Measurements from ENCODE around the gene HPSE2.
"Not testable (repeated sequence)": the region's sequence is repeated elsewhere in the genome, so short reads cannot be mapped to it uniquely, and the experiment has no call there.

HPSE2 gene

GRCh38 chr10:98572594-98572993 lies 663.1 kb downstream of the HPSE2 start:
- no peak for TF ChIP-seq POLR2AphosphoS5 (IDR thresholded peaks at IDR 0.05; ENCODE audit: low read depth, low read length)
- TF ChIP-seq POLR2A (IDR thresholded peaks at IDR 0.05; ENCODE audit: low read depth, low read length) = no peak
- no peak for TF ChIP-seq TAF1 (IDR thresholded peaks at IDR 0.05; ENCODE audit: borderline replicate concordance, low read depth, low read length)
- no peak for DNase-seq (ENCODE audit: insufficient read length)
- FAIRE-seq = no peak

- TF ChIP-seq POLR2A (IDR thresholded peaks at IDR 0.05; ENCODE audit: low read depth, low read length) = no peak
- no peak for TF ChIP-seq POLR2AphosphoS5 (IDR thresholded peaks at IDR 0.05; ENCODE audit: low read depth, low read length)
- FAIRE-seq (no peak), DNase-seq (ENCODE audit: insufficient read length) (no peak)
Observed at GRCh38 chr10:98570834-98571233, 664.8 kb downstream of the HPSE2 start.

- DNase-seq (ENCODE audit: insufficient read length) (no peak), FAIRE-seq (no peak)
- TF ChIP-seq POLR2A (IDR thresholded peaks at IDR 0.05; ENCODE audit: low read depth, low read length) (no peak), TAF1 (IDR thresholded peaks at IDR 0.05; ENCODE audit: borderline replicate concordance, low read depth, low read length) (no peak), POLR2AphosphoS5 (IDR thresholded peaks at IDR 0.05; ENCODE audit: low read depth, low read length) (no peak)
Observed at GRCh38 chr10:98569853-98570252, 665.8 kb downstream of the HPSE2 start.

DNA sequence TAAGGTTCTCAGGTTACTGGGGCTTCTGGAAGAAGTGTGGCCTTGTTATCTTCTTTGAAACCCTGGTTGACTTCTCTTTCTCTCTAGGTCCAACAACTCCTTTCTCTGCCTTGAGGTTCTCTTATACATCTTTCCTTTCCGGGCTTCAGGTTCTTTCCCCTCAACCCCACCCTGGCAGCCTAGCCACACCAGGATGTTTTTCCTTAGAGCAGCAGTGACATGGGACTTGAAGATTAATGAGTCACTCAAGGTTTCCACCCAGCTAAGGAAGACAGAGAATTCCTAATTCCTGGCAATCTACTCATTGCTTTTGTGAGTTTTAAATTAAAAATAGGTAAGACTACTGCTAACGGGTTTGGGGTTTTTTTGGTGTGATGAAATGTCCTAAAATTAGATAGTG lies 667.1 kb downstream of the HPSE2 start:
- no peak for TF ChIP-seq POLR2A (IDR thresholded peaks at IDR 0.05; ENCODE audit: low read depth, low read length)
- no peak for TF ChIP-seq POLR2AphosphoS5 (IDR thresholded peaks at IDR 0.05; ENCODE audit: low read depth, low read length)
- no peak for TF ChIP-seq TAF1 (IDR thresholded peaks at IDR 0.05; ENCODE audit: borderline replicate concordance, low read depth, low read length)
- DNase-seq (ENCODE audit: insufficient read length) (no peak), FAIRE-seq (no peak)

DNA sequence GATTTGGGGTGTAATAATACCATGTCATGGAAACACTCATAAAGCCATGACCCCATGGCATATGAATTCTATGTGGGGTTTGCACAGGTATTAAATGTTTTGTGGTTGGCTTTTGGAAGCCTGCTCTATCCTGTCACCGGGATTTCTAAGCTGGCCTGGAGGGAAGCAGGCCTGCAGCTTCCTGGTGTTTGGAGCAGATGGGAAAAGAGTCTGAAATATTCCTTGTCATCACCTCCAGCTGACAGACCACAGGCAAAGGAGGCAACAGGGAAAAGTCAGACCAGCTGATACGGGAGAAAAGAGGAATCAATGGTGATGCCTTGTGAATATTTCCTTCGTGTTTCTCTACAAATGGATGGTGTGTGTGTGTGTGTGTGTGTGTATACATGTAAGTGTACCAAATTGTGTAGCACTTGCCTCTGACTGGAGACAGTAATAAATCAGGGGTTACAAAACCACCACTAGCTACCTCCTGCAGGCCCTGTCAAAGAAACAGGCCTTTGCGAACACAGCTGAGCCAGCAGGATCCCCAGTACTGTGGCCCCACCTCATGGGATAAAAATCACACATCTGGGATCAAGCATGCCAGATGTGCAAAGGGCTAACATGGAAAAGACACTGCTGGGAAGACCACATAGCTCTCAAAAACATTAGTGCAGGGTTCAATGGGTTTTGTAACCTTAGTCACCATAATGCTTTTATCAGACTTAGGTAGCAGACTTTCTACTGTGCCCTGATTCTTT lies 668.1 kb downstream of the HPSE2 start:
- FAIRE-seq = no peak
- DNase-seq (ENCODE audit: insufficient read length) = no peak
- TF ChIP-seq TAF1 (IDR thresholded peaks at IDR 0.05; ENCODE audit: borderline replicate concordance, low read depth, low read length) = no peak
- TF ChIP-seq POLR2A (IDR thresholded peaks at IDR 0.05; ENCODE audit: low read depth, low read length) = no peak
- no peak for TF ChIP-seq POLR2AphosphoS5 (IDR thresholded peaks at IDR 0.05; ENCODE audit: low read depth, low read length)

DNA sequence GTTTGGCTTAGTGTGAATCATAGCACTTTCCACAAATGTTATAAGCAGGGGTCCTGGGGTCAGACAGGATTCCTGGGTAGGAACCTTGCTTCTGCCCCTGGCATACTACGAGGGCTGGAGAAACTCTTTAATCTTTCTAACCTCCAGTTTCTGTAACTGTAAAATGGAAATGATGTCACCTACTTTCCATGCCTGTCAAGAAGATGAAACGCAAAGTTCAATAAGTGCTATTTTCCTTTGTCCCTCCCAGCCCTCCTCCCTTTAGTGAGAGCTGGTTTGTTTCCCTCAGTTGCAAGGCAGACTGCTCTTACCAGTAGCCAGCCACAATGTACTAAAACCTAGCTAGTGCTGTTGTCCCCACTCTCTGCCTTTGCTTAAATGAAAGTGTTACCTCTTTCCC lies 671.8 kb downstream of the HPSE2 start:
- TF ChIP-seq POLR2AphosphoS5 (IDR thresholded peaks at IDR 0.05; ENCODE audit: low read depth, low read length) (no peak), TAF1 (IDR thresholded peaks at IDR 0.05; ENCODE audit: borderline replicate concordance, low read depth, low read length) (no peak), POLR2A (IDR thresholded peaks at IDR 0.05; ENCODE audit: low read depth, low read length) (no peak)
- FAIRE-seq (no peak), DNase-seq (ENCODE audit: insufficient read length) (no peak)

GRCh38 chr10:98560565-98560964 lies 675.1 kb downstream of the HPSE2 start:
- TF ChIP-seq POLR2AphosphoS5 (IDR thresholded peaks at IDR 0.05; ENCODE audit: low read depth, low read length) = no peak
- no peak for TF ChIP-seq POLR2A (IDR thresholded peaks at IDR 0.05; ENCODE audit: low read depth, low read length)
- no peak for TF ChIP-seq TAF1 (IDR thresholded peaks at IDR 0.05; ENCODE audit: borderline replicate concordance, low read depth, low read length)
- FAIRE-seq (no peak), DNase-seq (ENCODE audit: insufficient read length) (no peak)

DNA sequence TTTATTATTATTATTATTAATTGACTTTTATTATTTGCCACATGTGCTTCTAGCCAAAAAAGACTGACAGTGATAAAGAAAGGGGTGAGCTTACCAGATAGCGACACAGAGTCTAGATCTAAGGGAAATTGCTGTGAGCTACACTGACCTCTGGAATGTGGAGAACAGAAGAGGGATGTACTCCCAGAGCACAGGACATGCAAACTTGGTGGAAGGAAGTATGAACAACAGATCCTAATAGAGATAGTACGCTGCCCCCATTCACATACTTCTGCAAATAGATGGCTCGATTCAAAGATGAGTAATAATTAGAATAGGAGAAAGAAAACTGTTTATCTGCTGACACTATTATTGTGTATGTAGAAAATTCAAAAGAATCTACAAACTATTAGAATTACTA lies 679.6 kb downstream of the HPSE2 start:
- no peak for DNase-seq (ENCODE audit: insufficient read length)
- no peak for FAIRE-seq
- TF ChIP-seq TAF1 (IDR thresholded peaks at IDR 0.05; ENCODE audit: borderline replicate concordance, low read depth, low read length) (no peak), POLR2A (IDR thresholded peaks at IDR 0.05; ENCODE audit: low read depth, low read length) (no peak), POLR2AphosphoS5 (IDR thresholded peaks at IDR 0.05; ENCODE audit: low read depth, low read length) (no peak)

DNA sequence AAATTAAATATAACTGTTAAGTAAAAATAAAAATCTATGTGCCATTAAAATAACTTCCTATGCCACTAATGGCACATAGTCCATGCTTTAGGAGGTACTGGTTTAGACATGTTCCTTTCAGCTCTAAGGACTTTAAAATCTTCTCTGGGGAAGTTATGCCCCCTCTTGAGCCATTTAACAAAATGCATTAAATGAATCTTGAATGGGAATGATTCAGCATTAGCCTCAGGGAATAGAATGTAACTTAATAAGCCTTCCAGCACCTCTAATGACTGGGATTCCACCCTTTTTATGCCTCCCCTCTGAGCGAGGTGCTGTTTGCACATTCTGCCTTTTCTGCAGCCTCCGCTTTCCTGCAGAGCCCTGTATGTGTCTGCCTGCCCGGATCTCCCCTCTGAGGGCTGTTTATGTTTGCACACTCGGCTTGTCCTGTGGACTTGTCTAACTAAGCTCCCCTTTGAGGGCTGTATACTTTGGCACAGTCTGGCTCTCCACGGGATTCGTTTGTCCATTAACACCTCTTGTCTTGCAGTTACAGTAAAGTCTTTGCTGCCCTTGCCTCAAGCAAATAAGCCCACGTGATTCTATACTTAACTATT lies 680.5 kb downstream of the HPSE2 start:
- FAIRE-seq = no peak
- TF ChIP-seq POLR2AphosphoS5 (IDR thresholded peaks at IDR 0.05; ENCODE audit: low read depth, low read length) = no peak
- TF ChIP-seq POLR2A (IDR thresholded peaks at IDR 0.05; ENCODE audit: low read depth, low read length) = no peak
- TF ChIP-seq TAF1 (IDR thresholded peaks at IDR 0.05; ENCODE audit: borderline replicate concordance, low read depth, low read length) = no peak
- no peak for DNase-seq (ENCODE audit: insufficient read length)

DNA sequence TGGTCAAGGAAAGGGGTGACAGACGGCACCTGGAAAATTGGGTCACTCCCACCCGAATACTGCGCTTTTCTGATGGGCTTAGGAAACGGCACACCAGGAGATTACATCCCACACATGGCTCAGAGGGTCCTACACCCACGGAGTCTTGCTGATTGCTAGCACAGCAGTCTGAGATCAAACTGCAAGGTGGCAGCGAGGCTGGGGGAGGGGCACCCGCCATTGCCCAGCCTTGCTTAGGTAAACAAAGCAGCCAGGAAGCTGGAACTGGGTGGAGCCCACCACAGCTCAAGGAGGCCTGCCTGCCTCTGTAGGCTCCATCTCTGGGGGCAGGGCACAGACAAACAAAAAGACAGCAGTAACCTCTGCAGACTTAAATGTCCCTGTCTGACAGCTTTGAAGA lies 694.1 kb downstream of the HPSE2 start:
- not testable (repeated sequence) for DNase-seq (ENCODE audit: insufficient read length); FAIRE-seq

GRCh38 chr10:98539578-98539977 lies 696.1 kb downstream of the HPSE2 start:
- no peak for DNase-seq (ENCODE audit: insufficient read length)
- no peak for FAIRE-seq
- TF ChIP-seq POLR2AphosphoS5 (IDR thresholded peaks at IDR 0.05; ENCODE audit: low read depth, low read length) (no peak), POLR2A (IDR thresholded peaks at IDR 0.05; ENCODE audit: low read depth, low read length) (no peak), TAF1 (IDR thresholded peaks at IDR 0.05; ENCODE audit: borderline replicate concordance, low read depth, low read length) (no peak)

DNA sequence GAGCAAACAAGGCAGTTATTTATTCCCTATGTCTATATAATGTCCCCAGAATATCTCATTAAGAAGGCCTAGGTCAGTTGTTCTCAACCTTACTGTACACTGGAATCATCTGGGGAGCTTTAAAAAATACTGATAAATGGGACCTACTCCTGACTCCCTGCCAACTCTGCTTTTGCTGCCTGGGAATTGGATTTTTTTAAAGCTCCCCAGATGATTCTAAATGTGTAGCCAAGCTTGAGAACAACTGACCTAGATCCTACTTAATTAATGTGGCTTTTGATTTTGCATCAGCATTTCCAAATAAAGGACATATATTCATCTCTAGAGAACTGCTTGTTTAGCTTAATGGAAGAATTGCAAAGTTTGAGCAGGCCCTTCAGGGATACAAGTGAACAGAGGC lies 697.2 kb downstream of the HPSE2 start:
- TF ChIP-seq POLR2A (IDR thresholded peaks at IDR 0.05; ENCODE audit: low read depth, low read length) = no peak
- TF ChIP-seq POLR2AphosphoS5 (IDR thresholded peaks at IDR 0.05; ENCODE audit: low read depth, low read length) = no peak
- no peak for DNase-seq (ENCODE audit: insufficient read length)
- no peak for FAIRE-seq
